ENCODE data around the gene LRRC75A. TPM values are rescaled to one million over a fixed set of nuclear protein-coding genes. Genes with fewer than 3 reads are reported as not detected.

LRRC75A gene
- total and polyA plus RNA-seq, 2 donors (not counting 3 experiments of a cell fraction or from before 2014, with no cell fraction given) = 3.7 to 6.1 TPM

DNA sequence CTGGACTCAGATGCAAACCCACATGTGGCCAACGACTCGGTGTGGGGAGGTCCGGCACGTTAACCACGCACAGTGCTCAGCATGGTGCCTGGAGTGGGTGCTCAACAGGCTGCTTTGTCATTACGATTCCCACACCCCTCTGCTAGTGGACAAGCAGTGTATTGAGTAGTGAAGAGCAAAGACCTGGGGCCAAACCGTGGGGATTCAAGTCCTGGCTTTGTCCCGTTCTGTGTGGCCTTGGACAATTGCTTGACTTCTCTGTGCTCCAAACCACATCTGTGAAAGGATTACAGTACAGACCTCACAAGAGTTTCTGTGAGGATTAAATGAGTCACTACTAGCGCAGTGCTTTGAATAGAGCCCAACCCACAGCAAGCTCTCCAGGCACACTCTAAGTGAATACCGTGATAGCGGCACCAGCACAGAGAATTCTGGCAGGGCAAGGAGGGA is 42.8 kb downstream of the LRRC75A start:
- Histone ChIP-seq H3K9ac (replicated peaks; ENCODE audit: extremely low read depth, insufficient read depth, low read length) (no peak overlapping the region), H3K9me3 (replicated peaks; ENCODE audit: control insufficient read depth, insufficient read depth, low read length) (no peaks in the 10 kb centered on the region), H3K9me1 (replicated peaks; ENCODE audit: control insufficient read depth, extremely low read depth, insufficient read depth, low read length) (no peaks in the 10 kb centered on the region), H3K4me3 (replicated peaks in 1 of 3; ENCODE audit: insufficient read depth in 1 of 3, low read depth in 1 of 3, low read length in 3 of 3) (no peak overlapping the region), H4K20me1 (replicated peaks; ENCODE audit: control insufficient read depth, extremely low read depth, insufficient read depth, low read length) (no peaks in the 10 kb centered on the region), H3K79me2 (ENCODE audit: control insufficient read depth, insufficient read depth, low read length) (no peaks in the 10 kb centered on the region), H2AFZ (ENCODE audit: low read depth, low read length) (no peak overlapping the region), H3K4me2 (ENCODE audit: insufficient read depth, low read length) (no peak overlapping the region), H3K27me3 (ENCODE audit: control insufficient read depth in 2 of 2, insufficient read depth in 2 of 2, low read length in 2 of 2) (no peaks in the 10 kb centered on the region), H3K27ac (ENCODE audit: insufficient read depth, low read depth, low read length) (no peak overlapping the region), H3K4me1 (ENCODE audit: control insufficient read depth, extremely low read depth, insufficient read depth, low read length) (no peaks in the 10 kb centered on the region), H3K36me3 (ENCODE audit: control insufficient read depth in 2 of 2, extremely low read depth in 1 of 2, insufficient read depth in 2 of 2, low read length in 2 of 2) (peaks cover 4 to 29% of the 10 kb centered on the region in 2 experiments)
- ChIA-PET CTCF (interaction anchor here (1.5 to 6.7 kb wide), 2 partner anchors 73 to 85 kb away, joined by 4 to 33 read pairs; no protein-coding TSS in a partner anchor), POLR2A (no interaction called here)
- FAIRE-seq (no peak), DNase-seq (ENCODE audit: low read depth, low spot score) (no peak)
- intact Hi-C loops (cut with micrococcal nuclease) (no loop called here), dilution Hi-C loops (cut with MboI; ENCODE audit: extremely low pct_ligation_motif_present, low sequenced_read_pairs) (no loop called here)
- no peak for TF ChIP-seq JUN (IDR thresholded peaks at IDR 0.05; ENCODE audit: borderline replicate concordance, insufficient read depth, insufficient read length, low read depth)
- no peak for TF ChIP-seq POLR2AphosphoS5 (IDR thresholded peaks at IDR 0.05; ENCODE audit: insufficient read depth, low read depth, low read length)
- TF ChIP-seq GATA2 (IDR thresholded peaks at IDR 0.05; ENCODE audit: insufficient read depth, insufficient read length, low read depth, low read length) = no peak
- BruUV-seq (replicated peaks) = no TSS peak

- CTCF ChIA-PET = interaction anchor here (1.5 to 6.7 kb wide), 2 partner anchors 73 to 85 kb away, joined by 4 to 33 read pairs; no protein-coding TSS in a partner anchor
- Histone ChIP-seq H3K9me3 (replicated peaks; ENCODE audit: control insufficient read depth, insufficient read depth, low read length) (no peaks in the 10 kb centered on the region), H3K9me1 (replicated peaks; ENCODE audit: control insufficient read depth, extremely low read depth, insufficient read depth, low read length) (no peaks in the 10 kb centered on the region), H3K27me3 (ENCODE audit: control insufficient read depth in 2 of 2, insufficient read depth in 2 of 2, low read length in 2 of 2) (no peaks in the 10 kb centered on the region), H3K79me2 (ENCODE audit: control insufficient read depth, insufficient read depth, low read length) (peaks cover 1% of the 10 kb centered on the region), H2AFZ (ENCODE audit: low read depth, low read length) (no peak overlapping the region), H4K20me1 (replicated peaks; ENCODE audit: control insufficient read depth, extremely low read depth, insufficient read depth, low read length) (no peaks in the 10 kb centered on the region), H3K4me1 (ENCODE audit: control insufficient read depth, extremely low read depth, insufficient read depth, low read length) (no peaks in the 10 kb centered on the region), H3K27ac (ENCODE audit: insufficient read depth, low read depth, low read length) (no peak overlapping the region), H3K9ac (replicated peaks; ENCODE audit: extremely low read depth, insufficient read depth, low read length) (no peak overlapping the region), H3K4me3 (replicated peaks in 1 of 3; ENCODE audit: insufficient read depth in 1 of 3, low read depth in 1 of 3, low read length in 3 of 3) (no peak overlapping the region), H3K4me2 (ENCODE audit: insufficient read depth, low read length) (no peak overlapping the region), H3K36me3 (ENCODE audit: control insufficient read depth in 2 of 2, extremely low read depth in 1 of 2, insufficient read depth in 2 of 2, low read length in 2 of 2) (peaks cover 5 to 35% of the 10 kb centered on the region in 2 experiments)
- TF ChIP-seq, protein P1, sequence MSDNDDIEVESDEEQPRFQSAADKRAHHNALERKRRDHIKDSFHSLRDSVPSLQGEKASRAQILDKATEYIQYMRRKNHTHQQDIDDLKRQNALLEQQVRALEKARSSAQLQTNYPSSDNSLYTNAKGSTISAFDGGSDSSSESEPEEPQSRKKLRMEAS (IDR thresholded peaks at IDR 0.05; ENCODE audit: insufficient read depth, insufficient read length) = no peak
- TF ChIP-seq POLR2A (IDR thresholded peaks at IDR 0.05; ENCODE audit: low read depth, low read length) (no peak), CTCF (IDR thresholded peaks at IDR 0.05; ENCODE audit: extremely low read depth in 1 of 2, insufficient read depth in 1 of 2, low read depth in 1 of 2, low read length in 2 of 2) (no peak), FOS (IDR thresholded peaks at IDR 0.05; ENCODE audit: borderline replicate concordance, insufficient read depth, low read length) (no peak), POLR2AphosphoS5 (IDR thresholded peaks at IDR 0.05; ENCODE audit: insufficient read depth, low read depth, low read length) (no peak), GATA2 (IDR thresholded peaks at IDR 0.05; ENCODE audit: insufficient read depth, insufficient read length, low read depth, low read length) (no peak), JUN (IDR thresholded peaks at IDR 0.05; ENCODE audit: borderline replicate concordance, insufficient read depth, insufficient read length, low read depth) (no peak), EZH2 (IDR thresholded peaks at IDR 0.05; ENCODE audit: borderline replicate concordance, low read depth, low read length, severe bottlenecking) (no peak), MYC (IDR thresholded peaks at IDR 0.05; ENCODE audit: low read depth, low read length) (no peak)
- POLR2A ChIA-PET = no interaction called here
- intact Hi-C loops (cut with micrococcal nuclease) = no loop called here
- FAIRE-seq = no peak
- dilution Hi-C loops (cut with MboI; ENCODE audit: extremely low pct_ligation_motif_present, low sequenced_read_pairs) = no loop called here
- no TSS peak for BruUV-seq (replicated peaks)
- DNase-seq (ENCODE audit: low read depth, low spot score) = no peak
Measured at GRCh38 chr17:16448490-16448889, 43.5 kb downstream of the LRRC75A start.

Measured in endothelial cell of umbilical vein (primary cell).